A673 (cell line): ENCODE data around the gene AGTR1. TPM values are rescaled to one million over a fixed set of nuclear protein-coding genes. Genes with fewer than 3 reads are reported as not detected.

Experiments used
- BruUV-seq: library from RNA; stranded (reverse); fragments of 400-500 nt; replicated peaks from 2 replicates; lab custom pipeline; 2021; lab: Mats Ljungman, UMichigan
- CTCF ChIA-PET: fragments of 300-600 bp; sonication (Branson Sonifier 250); formaldehyde crosslinking; loops from one replicate; lab custom pipeline; 2022; ENCODE audit warnings: antibody characterized with exemption; lab: Charles Lee
- POLR2A ChIA-PET: fragments of 300-600 bp; sonication (Branson Sonifier 250); formaldehyde crosslinking; loops from one replicate; lab custom pipeline; 2022; ENCODE audit warnings: antibody characterized with exemption; ENCODE audit not compliant: low non-redundant PET; lab: Charles Lee
- DNase-seq: peaks from one replicate; pipeline ENCODE4 v3.0.0-alpha.2; 2015; ENCODE audit warnings: low spot score
- H3K27ac ChIP-seq: fragments of 200-600 bp; sonication (generic); 2 replicates; pipeline ENCODE4 v1.5.1; 2016; ENCODE audit warnings: mixed run types, low read depth, mild to moderate bottlenecking, mixed read lengths, antibody characterized with exemption, low read length; ENCODE audit not compliant: poor library complexity, severe bottlenecking
- H3K27me3 ChIP-seq: fragments of 200-600 bp; sonication (generic); replicated peaks from 2 replicates; pipeline ENCODE4 v1.6.1; 2017; ENCODE audit warnings: mixed run types, low read depth, mild to moderate bottlenecking, mixed read lengths, antibody characterized with exemption, low read length; ENCODE audit not compliant: insufficient read depth, poor library complexity
- H3K36me3 ChIP-seq: fragments of 200-600 bp; sonication (generic); 2 replicates; pipeline ENCODE4 v1.6.1; 2016; ENCODE audit warnings: mixed run types, mild to moderate bottlenecking, mixed read lengths, antibody characterized with exemption, low read length; ENCODE audit not compliant: insufficient read depth, poor library complexity, severe bottlenecking
- H3K4me1 ChIP-seq: fragments of 200-600 bp; sonication (generic); 2 replicates; pipeline ENCODE4 v1.6.1; 2017; ENCODE audit warnings: mixed run types, mild to moderate bottlenecking, mixed read lengths, antibody characterized with exemption, low read length; ENCODE audit not compliant: insufficient read depth, poor library complexity, severe bottlenecking
- H3K4me3 ChIP-seq: fragments of 200-600 bp; sonication (generic); 2 replicates; pipeline ENCODE4 v1.5.1; 2016; ENCODE audit warnings: low read depth, mixed run types, mild to moderate bottlenecking, mixed read lengths, low read length; ENCODE audit not compliant: poor library complexity, severe bottlenecking
- H3K9me3 ChIP-seq: fragments of 200-600 bp; sonication (generic); 2 replicates; pipeline ENCODE4 v1.6.1; 2016; ENCODE audit warnings: mixed run types, low read depth, mild to moderate bottlenecking, mixed read lengths, antibody characterized with exemption, low read length; ENCODE audit not compliant: poor library complexity, severe bottlenecking
- EZH2 ChIP-seq: fragments of 200-600 bp; sonication (generic); IDR thresholded peaks from 2 replicates; pipeline ENCODE4 v1.6.1; 2017; ENCODE audit warnings: borderline replicate concordance, low read depth, mild to moderate bottlenecking, mixed read lengths, antibody characterized with exemption, low read length; ENCODE audit not compliant: poor library complexity, severe bottlenecking
- intact Hi-C: fragments of 100-400 bp; cut with micrococcal nuclease; formaldehyde crosslinking; loops from one replicate; pipeline ENCODE4 v1.10.0; 2022; ENCODE audit not compliant: unreplicated experiment
- total RNA-seq: library from RNA; stranded (reverse); gene quantifications from 2 replicates; pipeline ENCODE4 v1.2.3, GENCODE V29; 2021
- TF ChIP-seq, protein P1 (sequence below): fragments of 300-800, 200-600 bp; sonication (generic); conservative IDR thresholded peaks from 2 replicates; pipeline ENCODE4 v1.5.1; 2017; ENCODE audit warnings: low read depth, mild to moderate bottlenecking, antibody characterized with exemption, low read length, moderate library complexity, mixed read lengths

Gene AGTR1
- total RNA-seq, 1 experiment from 2014 or later: not detected

DNA sequence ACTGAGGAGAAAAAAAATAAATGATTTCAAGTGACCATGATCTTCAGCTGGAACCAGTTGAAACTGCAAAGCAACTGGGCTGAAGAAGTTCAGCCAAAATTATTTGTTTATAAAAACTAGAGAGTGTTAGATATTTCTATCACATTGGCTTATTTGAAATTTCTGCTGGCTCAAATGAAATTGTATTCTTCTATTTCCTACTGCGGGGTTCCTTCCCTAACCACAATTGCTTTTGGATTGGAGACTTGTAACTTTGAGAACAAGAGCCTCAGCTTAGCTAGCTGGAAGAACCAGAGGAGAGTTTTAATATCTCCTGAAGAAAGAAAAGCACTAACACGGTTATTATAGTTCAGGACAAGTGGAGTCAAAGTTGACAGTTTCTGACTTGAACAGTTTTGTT, 31.1 kb downstream of the AGTR1 start:
- ChIA-PET CTCF (no interaction called here), POLR2A (no interaction called here)
- intact Hi-C loops: no loop called here
- Histone ChIP-seq H3K27me3 (no peaks in the 10 kb centered on the region), H3K4me1 (no peaks in the 10 kb centered on the region), H3K36me3 (no peaks in the 10 kb centered on the region), H3K27ac (no peak overlapping the region), H3K9me3 (no peaks in the 10 kb centered on the region), H3K4me3 (no peak overlapping the region)
- TF ChIP-seq, protein P1, sequence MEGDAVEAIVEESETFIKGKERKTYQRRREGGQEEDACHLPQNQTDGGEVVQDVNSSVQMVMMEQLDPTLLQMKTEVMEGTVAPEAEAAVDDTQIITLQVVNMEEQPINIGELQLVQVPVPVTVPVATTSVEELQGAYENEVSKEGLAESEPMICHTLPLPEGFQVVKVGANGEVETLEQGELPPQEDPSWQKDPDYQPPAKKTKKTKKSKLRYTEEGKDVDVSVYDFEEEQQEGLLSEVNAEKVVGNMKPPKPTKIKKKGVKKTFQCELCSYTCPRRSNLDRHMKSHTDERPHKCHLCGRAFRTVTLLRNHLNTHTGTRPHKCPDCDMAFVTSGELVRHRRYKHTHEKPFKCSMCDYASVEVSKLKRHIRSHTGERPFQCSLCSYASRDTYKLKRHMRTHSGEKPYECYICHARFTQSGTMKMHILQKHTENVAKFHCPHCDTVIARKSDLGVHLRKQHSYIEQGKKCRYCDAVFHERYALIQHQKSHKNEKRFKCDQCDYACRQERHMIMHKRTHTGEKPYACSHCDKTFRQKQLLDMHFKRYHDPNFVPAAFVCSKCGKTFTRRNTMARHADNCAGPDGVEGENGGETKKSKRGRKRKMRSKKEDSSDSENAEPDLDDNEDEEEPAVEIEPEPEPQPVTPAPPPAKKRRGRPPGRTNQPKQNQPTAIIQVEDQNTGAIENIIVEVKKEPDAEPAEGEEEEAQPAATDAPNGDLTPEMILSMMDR: no peak
- TF ChIP-seq EZH2: no peak
- no peak for DNase-seq
- no TSS peak for BruUV-seq

GRCh38 chr3:148729476-148730055, 31.9 kb downstream of the AGTR1 start:
- Histone ChIP-seq H3K27ac (no peak overlapping the region), H3K4me3 (no peak overlapping the region), H3K9me3 (no peaks in the 10 kb centered on the region), H3K27me3 (no peaks in the 10 kb centered on the region), H3K4me1 (no peaks in the 10 kb centered on the region), H3K36me3 (no peaks in the 10 kb centered on the region)
- ChIA-PET CTCF (no interaction called here), POLR2A (no interaction called here)
- intact Hi-C loops: no loop called here
- no TSS peak for BruUV-seq
- TF ChIP-seq EZH2: no peak
- TF ChIP-seq, protein P1: no peak
- DNase-seq: no peak

DNA sequence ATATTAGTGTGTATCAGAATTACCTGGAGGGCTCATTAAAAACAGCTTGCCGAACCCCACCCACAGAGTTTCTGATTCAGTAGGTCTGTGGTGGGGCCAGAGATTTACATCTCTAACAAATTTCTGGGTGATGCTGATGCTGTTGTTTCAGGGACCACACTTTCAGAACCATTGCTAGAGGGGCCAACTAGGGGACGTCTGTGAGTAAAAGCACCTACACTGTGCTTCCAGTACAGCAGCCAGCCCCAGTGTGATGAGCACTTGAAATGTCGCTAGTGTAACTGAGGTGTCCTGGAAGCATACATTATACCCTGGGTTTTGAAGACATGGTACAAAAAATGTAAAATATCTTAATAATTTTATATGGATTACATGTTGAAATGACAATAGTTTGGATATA, 33.0 kb downstream of the AGTR1 start:
- no TSS peak for BruUV-seq
- TF ChIP-seq, protein P1: no peak
- TF ChIP-seq EZH2: no peak
- no peak overlapping the region for H3K4me3 ChIP-seq
- CTCF ChIA-PET: no interaction called here
- no peaks in the 10 kb centered on the region for H3K36me3 ChIP-seq
- H3K9me3 ChIP-seq: no peaks in the 10 kb centered on the region
- H3K27ac ChIP-seq: no peak overlapping the region
- H3K4me1 ChIP-seq: no peaks in the 10 kb centered on the region
- POLR2A ChIA-PET: no interaction called here
- no peaks in the 10 kb centered on the region for H3K27me3 ChIP-seq
- no peak for DNase-seq
- intact Hi-C loops: no loop called here
